ENCODE measurements around the gene ZNF20.

The ZNF20 gene

GRCh38 chr19:12139885-12140544 lies at the start of gene ZNF20:
Gene ZNF20, minus strand, starts transcription at chr19:12140350. Its CDS starts 168 bp downstream, at chr19:12140182.
- peak; percentile 85 for DNase-seq (ENCODE audit: low read depth, low spot score)

- no peak for DNase-seq (ENCODE audit: low read depth, low spot score)
Measured at GRCh38 chr19:12187625-12188024, 47.5 kb upstream of the ZNF20 start.

- no peak for DNase-seq (ENCODE audit: low read depth, low spot score)
Measured at GRCh38 chr19:12180377-12180776, 40.2 kb upstream of the ZNF20 start.

- no peak for DNase-seq (ENCODE audit: low read depth, low spot score)
Measured at GRCh38 chr19:12166626-12167025, 26.5 kb upstream of the ZNF20 start.

- DNase-seq (ENCODE audit: low read depth, low spot score), result no peak
Measured at GRCh38 chr19:12163826-12164225, 23.7 kb upstream of the ZNF20 start.

GRCh38 chr19:12162882-12163806 lies 23.0 kb upstream of the ZNF20 start, which contains the start of gene ZNF136:
Gene ZNF136, plus strand, starts transcription at chr19:12163096. Its CDS starts 108 bp downstream, at chr19:12163204.
- peak; percentile 79 for DNase-seq (ENCODE audit: low read depth, low spot score)

- no peak for DNase-seq (ENCODE audit: low read depth, low spot score)
Measured at GRCh38 chr19:12162513-12162881, 22.3 kb upstream of the ZNF20 start.

- no peak for DNase-seq (ENCODE audit: low read depth, low spot score)
Measured at GRCh38 chr19:12159773-12160414, 19.7 kb upstream of the ZNF20 start.

GRCh38 chr19:12156223-12157058 lies 16.3 kb upstream of the ZNF20 start, which contains the start of gene ZNF625:
Gene ZNF625, minus strand, starts transcription at chr19:12156734. Its CDS starts 176 bp downstream, at chr19:12156558.
- peak; percentile 53 for DNase-seq (ENCODE audit: low read depth, low spot score)

GRCh38 chr19:12155324-12155860 lies 15.2 kb upstream of the ZNF20 start:
- no peak for DNase-seq (ENCODE audit: low read depth, low spot score)

GRCh38 chr19:12145348-12145747 lies 5.2 kb upstream of the ZNF20 start:
- no peak for DNase-seq (ENCODE audit: low read depth, low spot score)

GRCh38 chr19:12141405-12141736 lies 1.2 kb upstream of the ZNF20 start:
- no peak for DNase-seq (ENCODE audit: low read depth, low spot score)

GRCh38 chr19:12140545-12141404 lies 625 bp upstream of the ZNF20 start:
- DNase-seq (ENCODE audit: low read depth, low spot score), result no peak

GRCh38 chr19:12139269-12139668 lies 881 bp downstream of the ZNF20 start:
- no peak for DNase-seq (ENCODE audit: low read depth, low spot score)

- no peak for DNase-seq (ENCODE audit: low read depth, low spot score)
Measured at GRCh38 chr19:12137221-12137940, 2.8 kb downstream of the ZNF20 start.

GRCh38 chr19:12133069-12133468 lies 7.1 kb downstream of the ZNF20 start:
- no peak for DNase-seq (ENCODE audit: low read depth, low spot score)

- no peak for DNase-seq (ENCODE audit: low read depth, low spot score)
Measured at GRCh38 chr19:12126707-12127106, 13.4 kb downstream of the ZNF20 start.

GRCh38 chr19:12117201-12117970 lies 22.8 kb downstream of the ZNF20 start:
- no peak for DNase-seq (ENCODE audit: low read depth, low spot score)

- DNase-seq (ENCODE audit: low read depth, low spot score), result no peak
Measured at GRCh38 chr19:12113121-12113520, 27.0 kb downstream of the ZNF20 start.

Data from smooth muscle cell of the brain vasculature (primary cell).